RWPE1 (cell line): ENCODE results near the gene LPCAT3.
A peak's percentile ranks its signal among the peaks of the same experiment; 100 is the strongest.

Experiments used
- CTCF ChIA-PET: fragments of 350-600 bp; sonication (Branson Sonifier 250); formaldehyde crosslinking; extraction: SDS; loops from one replicate; lab custom pipeline; 2021; lab: Yijun Ruan, JAX
- POLR2A ChIA-PET: fragments of 400-600 bp; formaldehyde crosslinking; extraction: SDS; loops from one replicate; lab custom pipeline; 2020; ENCODE audit warnings: antibody characterized with exemption; ENCODE audit not compliant: low non-redundant PET; lab: Yijun Ruan, JAX
- DNase-seq: peaks from one replicate; pipeline ENCODE4 v3.0.0; 2012; ENCODE audit warnings: low spot score
- H3K27ac ChIP-seq: fragments of 450-650 bp; 2 replicates; pipeline ENCODE4 v1.5.1; 2017
- CTCF ChIP-seq: fragments of 450-650 bp; conservative IDR thresholded peaks from 2 replicates; pipeline ENCODE4 v1.5.1; 2017; ENCODE audit warnings: low read depth, mild to moderate bottlenecking

Gene LPCAT3

GRCh38 chr12:6961278-6961694 is 57.0 kb downstream of the LPCAT3 start:
- ChIA-PET CTCF (interaction anchor here (0.6 to 2.5 kb wide), 7 partner anchors 9 to 995 kb away, joined by 3 to 14 read pairs (median 5); partner anchors contain the start of genes C12orf57, C1RL and RNU7-1), POLR2A (interaction anchor here (2.4 to 2.7 kb wide), 2 partner anchors 15 to 17 kb away, joined by 12 to 24 read pairs; partner anchors contain the start of genes C12orf57 and RNU7-1)
- peak overlapping the region; percentile 72 for H3K27ac ChIP-seq
- no peak for TF ChIP-seq CTCF
- DNase-seq = peak; percentile 45

- no peak for DNase-seq
- POLR2A ChIA-PET = interaction anchor here (2.4 to 2.7 kb wide), 2 partner anchors 15 to 17 kb away, joined by 12 to 24 read pairs; partner anchors contain the start of genes C12orf57 and RNU7-1
- CTCF ChIA-PET = interaction anchor here (0.6 to 2.5 kb wide), 8 partner anchors 8 to 994 kb away, joined by 3 to 14 read pairs (median 3); partner anchors contain the start of genes C12orf57 and RNU7-1
Observed at GRCh38 chr12:6960593-6961277, 57.5 kb downstream of the LPCAT3 start.

GRCh38 chr12:6959805-6960592 is 58.3 kb downstream of the LPCAT3 start:
- no peak for DNase-seq
- no peak for TF ChIP-seq CTCF
- ChIA-PET POLR2A (interaction anchor here (2.4 to 2.7 kb wide), 2 partner anchors 14 to 16 kb away, joined by 12 to 24 read pairs; partner anchors contain the start of genes C12orf57 and RNU7-1), CTCF (interaction anchor here (0.6 to 2.5 kb wide), 6 partner anchors 8 to 140 kb away, joined by 3 to 5 read pairs (median 3); no protein-coding TSS in a partner anchor)
- peak overlapping the region; percentile 72 for H3K27ac ChIP-seq

More at GRCh38 chr12:6960593-6961277, 57.5 kb downstream of the LPCAT3 start:
- H3K27ac ChIP-seq = peak overlapping the region; percentile 72
- TF ChIP-seq CTCF = no peak

GRCh38 chr12:6959058-6959804 is 59.0 kb downstream of the LPCAT3 start:
- TF ChIP-seq CTCF = no peak
- CTCF ChIA-PET = interaction anchor here (0.5 to 1.3 kb wide), 3 partner anchors 12 to 59 kb away, joined by 3 to 5 read pairs (median 4); partner anchors contain the start of gene LPCAT3
- peak overlapping the region; percentile 66 for H3K27ac ChIP-seq
- POLR2A ChIA-PET = interaction anchor here (1.3 kb wide), 1 partner anchor 13 kb away, joined by 5 read pairs; no protein-coding TSS in a partner anchor
- DNase-seq = no peak

- peak overlapping the region; percentile 66 for H3K27ac ChIP-seq
- CTCF ChIA-PET = interaction anchor here (0.5 to 1.3 kb wide), 2 partner anchors 14 to 60 kb away, joined by 4 to 5 read pairs; partner anchors contain the start of gene LPCAT3
- no peak for DNase-seq
- TF ChIP-seq CTCF = no peak
- POLR2A ChIA-PET = interaction anchor here (1.3 kb wide), 1 partner anchor 12 kb away, joined by 5 read pairs; no protein-coding TSS in a partner anchor
Observed at GRCh38 chr12:6958609-6959057, 59.6 kb downstream of the LPCAT3 start.
